RPMI8226 (cell line): ENCODE results near the gene ZSCAN21.

Experiments
- DNase-seq: peaks from one replicate; pipeline ENCODE4 v3.0.0-alpha.2; 2015

Gene ZSCAN21

GRCh38 chr7:100079024-100079560 lies 29.5 kb downstream of the ZSCAN21 start:
- DNase-seq: no peak

- no peak for DNase-seq
Observed at GRCh38 chr7:100080907-100081534, 31.4 kb downstream of the ZSCAN21 start.

- DNase-seq: peak; percentile 100
Observed at GRCh38 chr7:100081535-100082102, 32.0 kb downstream of the ZSCAN21 start, which contains the start of gene ZNF3. TSS of gene ZNF3 (minus strand) at chr7:100081723. CDS start at chr7:100077357, 4,366 bp downstream.

- DNase-seq: no peak
Observed at GRCh38 chr7:100082978-100083377, 33.4 kb downstream of the ZSCAN21 start.

- no peak for DNase-seq
Observed at GRCh38 chr7:100085515-100085914, 35.9 kb downstream of the ZSCAN21 start.

- DNase-seq: no peak
Observed at GRCh38 chr7:100087055-100087750, 37.6 kb downstream of the ZSCAN21 start.

- no peak for DNase-seq
Observed at GRCh38 chr7:100088095-100088620, 38.6 kb downstream of the ZSCAN21 start.

- peak; percentile 89 for DNase-seq
Observed at GRCh38 chr7:100088621-100089457, 39.3 kb downstream of the ZSCAN21 start, which contains the start of gene COPS6. TSS of gene COPS6 (plus strand) at chr7:100088969. CDS start at chr7:100088991, 22 bp downstream.

GRCh38 chr7:100089458-100090196 lies 40.1 kb downstream of the ZSCAN21 start:
- DNase-seq: no peak

GRCh38 chr7:100090527-100091410 lies 41.2 kb downstream of the ZSCAN21 start:
- no peak for DNase-seq

- peak; percentile 41 for DNase-seq
Observed at GRCh38 chr7:100091411-100092181, 42.0 kb downstream of the ZSCAN21 start.

GRCh38 chr7:100093054-100093453 lies 43.5 kb downstream of the ZSCAN21 start:
- DNase-seq: no peak

- DNase-seq: no peak
Observed at GRCh38 chr7:100093498-100093897, 43.9 kb downstream of the ZSCAN21 start.

- no peak for DNase-seq
Observed at GRCh38 chr7:100093925-100094486, 44.4 kb downstream of the ZSCAN21 start.

GRCh38 chr7:100095289-100095688 lies 45.7 kb downstream of the ZSCAN21 start:
- DNase-seq: no peak

GRCh38 chr7:100095704-100096103 lies 46.1 kb downstream of the ZSCAN21 start:
- DNase-seq: no peak

- DNase-seq: no peak
Observed at GRCh38 chr7:100098913-100099312, 49.3 kb downstream of the ZSCAN21 start.

GRCh38 chr7:100099452-100099851 lies 49.9 kb downstream of the ZSCAN21 start:
- DNase-seq: no peak

- peak; percentile 97 for DNase-seq
Observed at GRCh38 chr7:100100420-100101015, 50.9 kb downstream of the ZSCAN21 start.
